GM12874 (cell line): Measurements from ENCODE around the gene ATP6V1F.

Source experiments
- CTCF ChIP-seq: IDR thresholded peaks from 2 replicates; pipeline ENCODE4 v1.5.1; 2011; ENCODE audit warnings: low read depth, mild to moderate bottlenecking, control low read depth, low read length, moderate library complexity; ENCODE audit not compliant: insufficient read depth

The ATP6V1F gene

DNA sequence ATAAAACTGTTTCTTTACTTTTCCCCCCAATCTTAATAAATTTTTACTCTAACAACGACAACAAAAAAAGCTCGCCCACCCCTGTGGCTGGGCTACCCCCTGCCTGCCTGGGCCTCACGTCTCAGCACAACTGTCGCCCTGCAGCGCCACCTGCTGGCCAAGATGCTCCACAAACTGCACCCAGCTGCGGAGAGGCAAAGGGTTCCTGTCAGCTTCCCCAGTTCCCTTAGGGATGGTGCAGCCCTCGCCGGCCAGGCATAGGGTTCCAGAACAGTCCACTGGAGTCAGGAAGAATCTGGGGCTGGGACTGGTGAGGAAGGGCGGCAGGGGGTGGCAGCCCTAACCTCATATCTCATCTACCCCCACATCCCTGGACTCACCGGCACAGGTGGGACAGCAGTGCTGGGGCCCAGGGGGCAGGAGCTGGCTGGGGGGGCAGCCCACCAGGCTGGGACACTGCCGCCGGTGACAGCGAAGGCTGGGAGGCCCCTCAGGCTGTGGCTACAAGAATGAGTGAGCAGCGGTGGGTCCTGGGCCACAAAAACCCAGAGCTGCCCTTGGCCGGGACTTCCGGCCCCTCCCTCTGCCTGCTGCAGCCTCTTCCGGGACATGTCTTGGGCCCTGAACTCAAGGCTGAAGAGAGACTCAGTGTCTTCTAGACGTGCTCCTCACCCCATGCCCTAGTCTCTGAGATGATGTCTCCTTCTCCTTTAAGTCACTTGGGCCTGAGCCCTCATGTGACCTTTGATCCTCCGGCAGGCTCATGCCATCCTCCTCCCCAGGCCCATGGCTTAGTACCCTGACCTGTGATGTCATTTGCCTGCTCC is 21.2 kb downstream of the ATP6V1F start:
- peak; percentile 90 for TF ChIP-seq CTCF

DNA sequence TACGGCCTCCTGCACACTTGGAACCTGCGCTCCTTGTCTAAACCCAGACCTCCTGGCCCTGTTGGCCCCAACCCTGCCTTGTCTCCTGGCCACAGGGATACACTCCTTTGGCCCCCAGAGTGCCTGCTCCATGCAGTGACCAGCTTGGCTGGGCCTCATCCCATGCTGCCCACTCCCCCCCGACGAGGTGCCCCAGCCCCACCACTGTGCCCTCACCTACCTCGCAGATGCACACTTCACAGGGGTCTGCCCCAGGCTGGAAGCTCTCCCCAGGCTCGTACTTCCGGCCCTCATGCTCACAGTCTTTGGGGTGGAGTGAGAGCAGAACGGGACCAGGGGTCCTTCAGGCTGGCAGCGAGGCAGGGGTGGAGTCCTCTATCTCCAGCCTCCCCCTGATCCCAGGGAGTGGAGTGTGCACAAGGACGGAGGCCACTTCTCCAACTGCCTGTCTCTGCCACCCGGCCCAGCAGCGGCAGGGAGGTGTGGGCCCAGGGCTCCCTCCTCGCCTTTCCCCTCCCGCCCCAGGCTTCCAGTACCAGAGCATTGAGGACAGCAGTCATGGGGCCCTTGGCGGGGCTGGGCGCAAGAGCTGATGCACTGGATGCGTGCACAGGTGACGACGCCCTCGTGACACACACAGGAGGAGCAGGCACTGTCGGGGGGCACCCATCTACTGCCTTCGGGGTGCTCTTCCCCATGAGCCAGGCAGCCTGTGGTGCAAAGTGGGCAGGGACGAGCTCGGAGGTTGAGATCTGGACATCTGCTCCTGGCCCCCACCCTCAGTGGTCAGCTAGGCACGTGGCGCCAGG is 22.1 kb downstream of the ATP6V1F start:
- no peak for TF ChIP-seq CTCF

GRCh38 chr7:128885370-128886187 is 22.9 kb downstream of the ATP6V1F start:
- TF ChIP-seq CTCF: no peak

- no peak for TF ChIP-seq CTCF
Measured at GRCh38 chr7:128886391-128887168, 23.9 kb downstream of the ATP6V1F start.

GRCh38 chr7:128887169-128888038 is 24.7 kb downstream of the ATP6V1F start:
- TF ChIP-seq CTCF: no peak

DNA sequence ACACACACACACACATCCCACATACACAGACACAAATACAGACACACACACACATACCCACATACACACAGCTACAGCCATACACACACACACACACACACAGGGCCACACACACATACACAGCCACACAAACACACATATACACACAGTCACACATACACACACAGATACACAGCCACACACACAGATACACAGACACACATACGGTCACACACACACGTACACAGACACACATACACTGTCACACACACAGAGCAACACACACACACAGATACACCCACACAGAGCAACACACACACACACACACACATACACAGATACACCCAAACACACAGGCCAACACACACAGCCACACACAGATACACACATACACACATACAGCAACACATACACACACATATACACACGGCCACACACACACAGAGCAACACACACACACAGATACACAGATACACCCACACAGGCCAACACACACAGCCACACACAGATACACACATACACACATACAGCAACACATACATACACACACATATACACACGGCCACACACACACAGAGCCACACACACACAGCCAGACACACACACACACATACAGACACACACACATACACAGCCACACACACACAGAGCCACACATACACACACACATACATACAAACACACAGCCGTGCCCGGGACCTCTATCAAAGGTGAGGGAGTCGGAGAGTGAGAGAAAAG is 25.5 kb downstream of the ATP6V1F start:
- no peak for TF ChIP-seq CTCF
